OCI-LY1 (cell line): ENCODE measurements around the gene ZNF556.
"Not testable (repeated sequence)": the region's sequence is repeated elsewhere in the genome, so short reads cannot be mapped to it uniquely, and the experiment has no call there.

Experiments used
- H2AFZ ChIP-seq: fragments of 200-600 bp; sonication (generic), shearing (Covaris generic); 2 replicates; pipeline ENCODE4 v1.6.0; 2014; ENCODE audit warnings: antibody characterized with exemption, mild to moderate bottlenecking, low read length
- H3F3A ChIP-seq: fragments of 200-600 bp; sonication (generic), shearing (Covaris generic); 2 replicates; pipeline ENCODE4 v1.6.0; 2014; ENCODE audit warnings: mild to moderate bottlenecking, antibody characterized with exemption, low read length, moderate library complexity; ENCODE audit not compliant: insufficient read depth
- H3K27ac ChIP-seq: fragments of 200-600 bp; sonication (generic); 2 replicates; pipeline ENCODE4 v1.5.1; 2014; ENCODE audit warnings: low read length, mixed run types, mild to moderate bottlenecking, low read depth; ENCODE audit not compliant: poor library complexity, severe bottlenecking
- H3K27me3 ChIP-seq: fragments of 200-600 bp; sonication (generic); 2 replicates; pipeline ENCODE4 v1.6.0; 2014; ENCODE audit warnings: antibody characterized with exemption, mild to moderate bottlenecking, low read length, moderate library complexity; ENCODE audit not compliant: insufficient read depth
- H3K36me3 ChIP-seq: fragments of 200-600 bp; sonication (generic); 2 replicates; pipeline ENCODE4 v1.6.1; 2014; ENCODE audit warnings: mild to moderate bottlenecking, antibody characterized with exemption, low read length, moderate library complexity, mixed read lengths; ENCODE audit not compliant: insufficient read depth
- H3K4me1 ChIP-seq: fragments of 200-600 bp; sonication (generic); 2 replicates; pipeline ENCODE4 v1.5.1; 2014; ENCODE audit warnings: mild to moderate bottlenecking, low read length, moderate library complexity; ENCODE audit not compliant: insufficient read depth, severe bottlenecking
- H3K4me2 ChIP-seq: fragments of 200-600 bp; sonication (generic), shearing (Covaris generic); 2 replicates; pipeline ENCODE4 v1.6.1; 2014; ENCODE audit warnings: low read length
- H3K4me3 ChIP-seq: fragments of 200-600 bp; sonication (generic); 2 replicates; pipeline ENCODE4 v1.5.1; 2014; ENCODE audit warnings: low read length, low read depth, mild to moderate bottlenecking, mixed read lengths; ENCODE audit not compliant: poor library complexity, severe bottlenecking
- H3K79me2 ChIP-seq: fragments of 200-600 bp; shearing (Covaris generic); 2 replicates; pipeline ENCODE4 v1.6.1; 2016; ENCODE audit warnings: mixed run types, low read length, mixed read lengths; ENCODE audit not compliant: insufficient read depth
- H3K9ac ChIP-seq: fragments of 200-600 bp; sonication (generic), shearing (Covaris generic); 2 replicates; pipeline ENCODE4 v1.6.1; 2014; ENCODE audit warnings: mild to moderate bottlenecking, low read length, mixed read lengths
- H3K9me2 ChIP-seq: fragments of 200-600 bp; sonication (generic), shearing (Covaris generic); 2 replicates; pipeline ENCODE4 v1.6.1; 2014; ENCODE audit warnings: low read depth, mild to moderate bottlenecking, low read length, mixed read lengths
- H3K9me3 ChIP-seq: fragments of 200-600 bp; shearing (Covaris generic); 2 replicates; pipeline ENCODE4 v1.6.1; 2014; ENCODE audit warnings: low read length, mixed read lengths
- H4K20me1 ChIP-seq: fragments of 200-600 bp; sonication (generic), shearing (Covaris generic); 2 replicates; pipeline ENCODE4 v1.6.0; 2016; ENCODE audit warnings: mild to moderate bottlenecking, low read length; ENCODE audit not compliant: insufficient read depth
- EZH2 ChIP-seq: fragments of 200-600 bp; sonication (generic), shearing (Covaris generic); IDR thresholded peaks from 2 replicates; pipeline ENCODE4 v1.8.0; 2017; ENCODE audit warnings: borderline replicate concordance, mixed run types, mild to moderate bottlenecking, antibody characterized with exemption, low read length, moderate library complexity, mixed read lengths
- TF ChIP-seq, protein P1 (sequence below): fragments of 200-600 bp; sonication (generic), shearing (Covaris generic); IDR thresholded peaks from 2 replicates; pipeline ENCODE4 v1.5.1; 2017; ENCODE audit warnings: mild to moderate bottlenecking, antibody characterized with exemption, low read length, moderate library complexity, mixed read lengths

The ZNF556 gene

DNA sequence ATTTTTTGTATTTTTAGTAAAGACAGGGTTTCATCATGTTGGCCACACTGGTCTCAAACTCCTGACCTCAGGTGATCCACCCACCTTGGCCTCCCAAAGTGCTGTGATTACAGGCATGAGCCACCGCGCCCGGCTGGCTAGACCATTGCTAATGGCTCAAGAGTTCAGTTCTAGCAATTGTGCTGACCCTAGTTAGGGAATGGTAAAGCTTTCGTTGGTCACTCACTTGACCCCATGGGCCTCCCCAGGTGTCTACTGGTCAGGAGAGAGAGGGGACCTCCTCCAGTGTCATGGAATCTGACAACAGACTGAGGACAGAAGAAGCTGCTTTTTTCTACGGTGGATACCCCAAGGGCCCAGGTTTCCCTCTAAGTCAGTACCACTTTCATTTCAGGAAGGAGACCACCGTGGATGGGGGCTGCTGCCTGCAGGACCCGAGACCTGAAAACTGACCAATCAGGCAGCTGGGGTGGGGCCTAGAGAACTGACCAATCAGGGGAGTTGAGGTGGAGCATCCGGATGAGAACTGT lies 575 bp upstream of the ZNF556 start:
- no peak overlapping the region for H2AFZ ChIP-seq
- H4K20me1 ChIP-seq = no peaks in the 10 kb centered on the region
- no peaks in the 10 kb centered on the region for H3K9me3 ChIP-seq
- H3K27me3 ChIP-seq = no peaks in the 10 kb centered on the region
- no peak overlapping the region for H3K27ac ChIP-seq
- no peak overlapping the region for H3K4me3 ChIP-seq
- H3K9ac ChIP-seq = no peak overlapping the region
- TF ChIP-seq EZH2 = no peak
- TF ChIP-seq, protein P1, sequence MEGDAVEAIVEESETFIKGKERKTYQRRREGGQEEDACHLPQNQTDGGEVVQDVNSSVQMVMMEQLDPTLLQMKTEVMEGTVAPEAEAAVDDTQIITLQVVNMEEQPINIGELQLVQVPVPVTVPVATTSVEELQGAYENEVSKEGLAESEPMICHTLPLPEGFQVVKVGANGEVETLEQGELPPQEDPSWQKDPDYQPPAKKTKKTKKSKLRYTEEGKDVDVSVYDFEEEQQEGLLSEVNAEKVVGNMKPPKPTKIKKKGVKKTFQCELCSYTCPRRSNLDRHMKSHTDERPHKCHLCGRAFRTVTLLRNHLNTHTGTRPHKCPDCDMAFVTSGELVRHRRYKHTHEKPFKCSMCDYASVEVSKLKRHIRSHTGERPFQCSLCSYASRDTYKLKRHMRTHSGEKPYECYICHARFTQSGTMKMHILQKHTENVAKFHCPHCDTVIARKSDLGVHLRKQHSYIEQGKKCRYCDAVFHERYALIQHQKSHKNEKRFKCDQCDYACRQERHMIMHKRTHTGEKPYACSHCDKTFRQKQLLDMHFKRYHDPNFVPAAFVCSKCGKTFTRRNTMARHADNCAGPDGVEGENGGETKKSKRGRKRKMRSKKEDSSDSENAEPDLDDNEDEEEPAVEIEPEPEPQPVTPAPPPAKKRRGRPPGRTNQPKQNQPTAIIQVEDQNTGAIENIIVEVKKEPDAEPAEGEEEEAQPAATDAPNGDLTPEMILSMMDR = no peak
- no peaks in the 10 kb centered on the region for H3K79me2 ChIP-seq
- no peaks in the 10 kb centered on the region for H3K36me3 ChIP-seq
- H3K9me2 ChIP-seq = no peaks in the 10 kb centered on the region
- no peak overlapping the region for H3K4me2 ChIP-seq
- no peaks in the 10 kb centered on the region for H3K4me1 ChIP-seq
- no peaks in the 10 kb centered on the region for H3F3A ChIP-seq

DNA sequence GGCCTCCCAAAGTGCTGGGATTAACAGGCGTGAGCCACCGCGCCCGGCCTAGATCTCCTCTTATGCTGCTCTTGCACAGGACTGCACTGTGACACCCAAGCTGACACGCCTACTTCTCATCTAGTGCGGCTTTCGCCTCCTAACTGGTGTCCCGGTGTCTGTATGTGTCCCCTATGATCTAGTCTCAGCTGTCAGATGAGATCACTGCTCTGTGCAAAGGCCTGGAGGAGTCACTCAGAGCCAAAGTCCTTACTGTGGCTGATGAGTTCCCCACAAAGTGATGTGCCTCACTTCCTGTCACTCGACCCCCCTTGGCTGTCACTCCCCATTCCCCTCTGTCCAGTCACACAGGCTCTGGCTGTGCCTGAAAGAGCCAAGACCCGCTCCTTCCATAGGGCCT lies 2.5 kb downstream of the ZNF556 start:
- no peak overlapping the region for H3K4me3 ChIP-seq
- no peak overlapping the region for H3K9ac ChIP-seq
- H3K27ac ChIP-seq = no peak overlapping the region
- no peaks in the 10 kb centered on the region for H3K27me3 ChIP-seq
- no peaks in the 10 kb centered on the region for H3K9me2 ChIP-seq
- H3K9me3 ChIP-seq = no peaks in the 10 kb centered on the region
- H4K20me1 ChIP-seq = no peaks in the 10 kb centered on the region
- H3K4me2 ChIP-seq = no peak overlapping the region
- TF ChIP-seq, protein P1 = no peak
- TF ChIP-seq EZH2 = no peak
- H2AFZ ChIP-seq = no peak overlapping the region
- no peaks in the 10 kb centered on the region for H3K79me2 ChIP-seq
- no peaks in the 10 kb centered on the region for H3F3A ChIP-seq
- no peaks in the 10 kb centered on the region for H3K4me1 ChIP-seq
- no peaks in the 10 kb centered on the region for H3K36me3 ChIP-seq

DNA sequence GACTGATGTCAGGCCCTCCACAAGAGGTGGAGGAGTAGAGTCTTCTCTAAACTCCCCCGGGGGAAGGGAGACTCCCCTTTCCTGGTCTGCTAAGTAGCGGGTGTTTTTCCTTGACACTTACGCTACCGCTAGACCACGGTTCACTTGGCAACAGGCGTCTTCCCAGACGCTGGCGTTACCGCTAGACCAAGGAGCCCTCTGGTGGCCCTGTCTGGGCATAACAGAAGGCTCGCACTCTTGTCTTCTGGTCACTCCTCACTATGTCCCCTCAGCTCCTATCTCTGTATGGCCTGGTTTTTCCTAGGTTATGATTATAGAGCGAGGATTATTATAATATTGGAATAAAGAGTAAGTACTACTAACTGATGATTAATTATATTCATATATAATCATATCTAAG lies 5.0 kb downstream of the ZNF556 start:
- H3K4me2 ChIP-seq, H3F3A ChIP-seq, H3K27ac ChIP-seq, H3K27me3 ChIP-seq, H3K9ac ChIP-seq, H3K36me3 ChIP-seq, H3K9me2 ChIP-seq, H3K79me2 ChIP-seq, H3K9me3 ChIP-seq, H2AFZ ChIP-seq, H4K20me1 ChIP-seq, H3K4me1 ChIP-seq, H3K4me3 ChIP-seq: not testable (repeated sequence)
